Left lung (tissue), 10 donors: ENCODE measurements around the gene DDA1. TPM values are rescaled to one million over a fixed set of nuclear protein-coding genes. Genes with fewer than 3 reads are reported as not detected.

ENCODE experiments used
- ATAC-seq: fragments of 200-7000 bp; cut with Tn5 transposase; one replicate; pipeline ENCODE4 v1.9.1; 2020; ENCODE audit warnings: moderate library complexity
- DNase-seq, 4 donors: peaks; one replicate each; pipeline ENCODE4 v3.0.0-alpha.2; 2013 to 2020
- H3K27ac ChIP-seq, 2 donors: fragments of 200-600 bp; sonication (generic) in 1 of 2; one replicate each; pipeline versions ENCODE4 v1.5.0 to v1.8.0; 2020 to 2021
- H3K27me3 ChIP-seq, 2 donors: fragments of 200-600 bp; sonication (generic) in 1 of 2; one replicate each; pipeline versions ENCODE4 v1.5.0 to v1.8.0; 2020 to 2021
- H3K36me3 ChIP-seq, 2 donors: fragments of 200-600 bp; sonication (generic) in 1 of 2; one replicate each; pipeline versions ENCODE4 v1.5.0 to v1.8.0; 2020 to 2021
- H3K4me1 ChIP-seq, 2 donors: fragments of 200-600 bp; one replicate each; pipeline ENCODE4 v1.8.0; 2021
- H3K4me3 ChIP-seq, 2 donors: fragments of 200-600 bp; sonication (generic) in 1 of 2; one replicate each; pipeline versions ENCODE4 v1.5.0 to v1.8.0; 2020 to 2021; ENCODE audit warnings: mild to moderate bottlenecking in 1 of 2
- H3K9me3 ChIP-seq, 2 donors: fragments of 200-600 bp; sonication (generic) in 1 of 2; one replicate each; pipeline versions ENCODE4 v1.5.0 to v1.8.0; 2020 to 2021
- intact Hi-C, 2 donors: fragments of 100-400 bp; cut with DNase I; formaldehyde crosslinking; loops; one replicate each; pipeline versions ENCODE4 v1.11.2 to v1.14.2; 2022
- polyA plus RNA-seq, 6 donors: library from polyadenylated mRNA; unstranded; fragments of 120-200 nt; gene quantifications; one replicate each; pipeline ENCODE4 v1.2.1, GENCODE V29; 2013; ENCODE audit not compliant: insufficient read length in 6 of 6
- total RNA-seq, 2 donors: library from RNA; stranded (reverse); fragmentation: NEBNext Ultra II Directional; extraction: Animal tissue kit (Norgen Biotek cat#: 25700); gene quantifications; one replicate each; pipeline ENCODE4 v1.2.1, GENCODE V29; 2021
- TF ChIP-seq, protein P1 (sequence below), 2 donors: fragments of 200-600 bp; sonication (generic) in 1 of 2; IDR thresholded peaks; one replicate each; pipeline versions ENCODE4 v1.5.0 to v1.8.0; 2021; ENCODE audit warnings: antibody characterized with exemption in 2 of 2
- donor health status: DM: no; HTN: yes; CAD: no.
- donor health status: DM: no; HTN: no; CAD: no.

The DDA1 gene
- total and polyA plus RNA-seq, 8 donors, result 24.7 to 44.1 (median 33.0) TPM

DNA sequence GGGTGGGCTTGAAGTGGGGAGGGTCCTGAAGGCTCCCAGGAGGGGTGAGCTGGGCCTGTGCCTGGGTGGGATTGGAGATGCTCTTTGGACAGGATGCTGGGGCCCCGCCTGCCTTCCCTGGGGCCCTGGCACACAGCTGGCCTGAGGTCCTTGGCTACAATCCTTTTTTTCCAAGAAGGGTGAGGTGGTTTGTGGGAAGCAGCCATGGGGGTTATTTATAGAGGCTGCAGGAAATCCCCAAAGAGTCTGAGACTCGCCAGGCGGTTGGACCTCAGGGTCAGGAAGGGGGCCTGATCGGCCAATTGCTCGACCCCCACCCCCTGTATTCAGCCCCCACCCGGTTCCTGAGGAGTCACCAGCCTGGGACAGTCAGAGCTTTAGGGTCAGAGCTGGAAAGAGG, 38.0 kb downstream of the DDA1 start:
- Histone ChIP-seq H3K9me3 (no peaks in the 10 kb centered on the region), H3K4me1 (peaks cover 0 to 45% of the 10 kb centered on the region in 2 donors), H3K4me3 (no peak overlapping the region), H3K36me3 (no peaks in the 10 kb centered on the region), H3K27ac (peak overlapping the region; percentile 56 to 66), H3K27me3 (peaks cover 0 to 40% of the 10 kb centered on the region in 2 donors)
- DNase-seq (no peak), ATAC-seq (peak; percentile 11)
- intact Hi-C loops, result loop anchor here in 1 of 2 donors (2.0 kb wide), 1 partner anchor 39 kb away; no protein-coding TSS in a partner anchor
- TF ChIP-seq, protein P1, sequence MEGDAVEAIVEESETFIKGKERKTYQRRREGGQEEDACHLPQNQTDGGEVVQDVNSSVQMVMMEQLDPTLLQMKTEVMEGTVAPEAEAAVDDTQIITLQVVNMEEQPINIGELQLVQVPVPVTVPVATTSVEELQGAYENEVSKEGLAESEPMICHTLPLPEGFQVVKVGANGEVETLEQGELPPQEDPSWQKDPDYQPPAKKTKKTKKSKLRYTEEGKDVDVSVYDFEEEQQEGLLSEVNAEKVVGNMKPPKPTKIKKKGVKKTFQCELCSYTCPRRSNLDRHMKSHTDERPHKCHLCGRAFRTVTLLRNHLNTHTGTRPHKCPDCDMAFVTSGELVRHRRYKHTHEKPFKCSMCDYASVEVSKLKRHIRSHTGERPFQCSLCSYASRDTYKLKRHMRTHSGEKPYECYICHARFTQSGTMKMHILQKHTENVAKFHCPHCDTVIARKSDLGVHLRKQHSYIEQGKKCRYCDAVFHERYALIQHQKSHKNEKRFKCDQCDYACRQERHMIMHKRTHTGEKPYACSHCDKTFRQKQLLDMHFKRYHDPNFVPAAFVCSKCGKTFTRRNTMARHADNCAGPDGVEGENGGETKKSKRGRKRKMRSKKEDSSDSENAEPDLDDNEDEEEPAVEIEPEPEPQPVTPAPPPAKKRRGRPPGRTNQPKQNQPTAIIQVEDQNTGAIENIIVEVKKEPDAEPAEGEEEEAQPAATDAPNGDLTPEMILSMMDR (IDR thresholded peaks at IDR 0.05), result no peak

DNA sequence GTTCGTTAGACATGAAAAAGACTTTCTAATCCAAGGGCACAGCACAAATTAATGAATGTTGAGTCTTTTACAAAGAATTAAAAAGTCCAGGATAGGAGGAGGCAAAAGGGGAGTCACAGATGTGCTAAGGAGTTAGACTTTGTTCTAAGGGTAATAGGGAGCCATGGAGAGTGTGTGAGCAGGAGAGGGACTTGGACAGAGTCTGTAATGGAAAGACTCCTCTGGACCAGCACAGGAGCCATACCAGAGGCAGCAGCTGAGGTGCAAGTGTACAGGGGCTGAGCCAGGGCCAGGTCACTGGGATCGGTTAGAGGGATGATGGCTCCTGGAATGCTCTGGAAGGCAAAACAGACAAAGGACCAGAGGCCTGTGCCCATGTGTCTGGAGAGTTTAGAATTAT, 38.5 kb downstream of the DDA1 start:
- Histone ChIP-seq H3K27me3 (peaks cover 0 to 41% of the 10 kb centered on the region in 2 donors), H3K4me3 (no peak overlapping the region), H3K9me3 (no peaks in the 10 kb centered on the region), H3K4me1 (peaks cover 0 to 50% of the 10 kb centered on the region in 2 donors), H3K27ac (peak overlapping the region; percentile 56 to 66), H3K36me3 (no peaks in the 10 kb centered on the region)
- no peak for ATAC-seq
- TF ChIP-seq, protein P1 (IDR thresholded peaks at IDR 0.05), result no peak
- intact Hi-C loops, result loop anchor here in 1 of 2 donors (2.0 kb wide), 1 partner anchor 39 kb away; no protein-coding TSS in a partner anchor
- DNase-seq, result no peak

DNA sequence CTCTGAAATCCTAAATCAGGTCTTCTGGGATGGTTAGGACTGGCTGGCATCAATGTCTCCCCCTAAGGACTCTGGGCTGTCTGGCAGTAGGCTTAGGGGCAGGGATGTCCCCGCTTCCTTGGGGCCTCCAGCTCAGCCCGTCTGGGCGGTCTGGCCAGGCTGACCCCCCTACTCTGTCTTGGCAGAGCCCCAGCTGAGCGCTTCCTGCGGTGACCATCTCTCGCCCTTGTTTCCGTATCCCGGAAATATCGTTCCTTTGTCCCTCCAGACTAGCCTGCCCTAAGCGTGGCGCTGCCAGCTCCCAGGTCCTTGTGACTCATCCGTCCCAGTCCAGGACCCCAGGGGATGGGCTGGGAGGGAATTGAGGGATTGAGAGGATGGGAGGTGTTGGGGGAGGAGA, 39.3 kb downstream of the DDA1 start:
- Histone ChIP-seq H3K27ac (peak overlapping the region; percentile 18 to 56), H3K27me3 (peaks cover 0 to 41% of the 10 kb centered on the region in 2 donors), H3K9me3 (no peaks in the 10 kb centered on the region), H3K4me1 (peaks cover 0 to 55% of the 10 kb centered on the region in 2 donors), H3K4me3 (no peak overlapping the region), H3K36me3 (no peaks in the 10 kb centered on the region)
- intact Hi-C loops, result no loop called here
- peak in 1 of 4 donors; percentile 79 for DNase-seq
- peak; percentile 29 for ATAC-seq
- TF ChIP-seq, protein P1 (IDR thresholded peaks at IDR 0.05), result no peak

DNA sequence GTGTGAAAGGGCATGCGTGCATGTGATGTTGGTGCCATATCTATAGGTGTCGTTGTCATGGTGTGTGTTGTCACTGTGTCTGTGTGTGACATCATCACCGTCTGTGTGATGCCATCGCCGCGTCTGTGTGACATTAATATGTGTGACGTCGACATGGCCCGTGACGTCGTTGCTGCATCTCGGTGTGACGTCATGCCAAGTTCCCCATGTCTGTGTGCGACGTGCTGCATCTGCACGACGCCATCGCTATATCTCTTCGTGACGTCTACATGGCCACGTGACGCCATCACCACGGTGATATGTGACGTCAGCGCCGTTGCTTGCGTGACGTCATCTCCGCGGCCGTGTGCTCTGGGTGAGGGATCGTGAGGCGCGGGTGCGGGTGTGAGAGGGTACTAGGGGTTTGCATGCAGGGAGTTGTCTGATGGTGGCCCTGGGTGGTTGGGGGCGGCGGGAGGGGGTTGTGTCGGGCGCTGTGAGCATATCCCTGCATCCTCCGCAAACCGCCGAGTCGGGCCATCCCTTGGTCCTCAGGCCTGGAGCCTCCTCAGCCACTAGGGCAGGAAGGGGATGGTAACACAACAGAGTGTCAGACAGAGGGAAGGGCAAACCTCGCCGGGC, 42.6 kb downstream of the DDA1 start:
- TF ChIP-seq, protein P1 (IDR thresholded peaks at IDR 0.05), result no peak
- H3K9me3 ChIP-seq, result no peaks in the 10 kb centered on the region
- peaks cover 0 to 46% of the 10 kb centered on the region in 2 donors for H3K4me1 ChIP-seq
- H3K27me3 ChIP-seq, result peaks cover 0 to 41% of the 10 kb centered on the region in 2 donors
- DNase-seq (no peak), ATAC-seq (no peak)
- peak overlapping the region in 1 of 2 donors; percentile 37 for H3K27ac ChIP-seq
- intact Hi-C loops, result no loop called here
- no peaks in the 10 kb centered on the region for H3K36me3 ChIP-seq
- no peak overlapping the region for H3K4me3 ChIP-seq

DNA sequence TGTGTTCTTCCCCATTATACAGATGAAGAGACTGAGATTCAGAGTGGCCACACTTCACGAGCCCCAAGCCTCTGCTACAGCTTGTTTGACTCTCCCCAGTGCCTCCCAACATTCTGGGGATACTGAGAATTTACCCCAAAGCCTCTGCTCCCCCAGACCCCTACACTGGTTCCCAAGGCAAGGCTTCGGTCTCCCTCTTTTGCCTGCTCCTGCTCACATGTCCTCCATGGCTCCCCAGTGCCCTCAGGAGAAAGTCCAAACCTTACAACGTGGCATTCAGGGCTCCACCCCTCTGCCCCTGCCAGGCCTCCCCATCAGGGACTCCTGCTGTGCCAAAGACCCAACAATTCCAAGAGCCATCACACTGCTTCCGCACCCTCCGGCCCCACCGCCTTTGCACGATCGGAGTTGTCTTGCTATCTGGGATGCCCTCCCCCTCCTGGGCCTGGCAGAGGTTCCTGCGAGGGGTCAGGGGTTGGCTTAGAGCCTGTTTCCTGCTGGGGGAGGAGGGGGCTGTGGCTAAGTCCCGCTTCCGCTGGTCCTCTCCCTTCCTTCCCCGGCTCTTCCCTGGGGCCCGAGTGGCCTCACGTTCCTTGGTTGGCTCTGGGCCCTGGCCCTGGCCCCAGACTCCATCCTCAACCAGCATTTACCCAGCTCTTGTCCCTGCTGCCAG, 43.4 kb downstream of the DDA1 start:
- Histone ChIP-seq H3K4me3 (no peak overlapping the region), H3K27me3 (peaks cover 0 to 41% of the 10 kb centered on the region in 2 donors), H3K27ac (peak overlapping the region in 1 of 2 donors; percentile 37), H3K36me3 (no peaks in the 10 kb centered on the region), H3K9me3 (no peaks in the 10 kb centered on the region), H3K4me1 (peaks cover 0 to 46% of the 10 kb centered on the region in 2 donors)
- ATAC-seq (no peak), DNase-seq (no peak)
- TF ChIP-seq, protein P1 (IDR thresholded peaks at IDR 0.05), result no peak
- intact Hi-C loops, result no loop called here
